CD4-positive, alpha-beta T cell (primary cell): ENCODE results near the gene CIB4. TPM values are rescaled to one million over a fixed set of nuclear protein-coding genes. Genes with fewer than 3 reads are reported as not detected.

Experiments
- ATAC-seq: fragments of 200-7000 bp; cut with Tn5 transposase; one replicate; pipeline ENCODE4 v1.10.0; 2022; ENCODE audit warnings: mild to moderate bottlenecking; ENCODE audit not compliant: poor library complexity
- CTCF ChIA-PET: fragments of 350-600 bp; sonication (Branson Sonifier 250); formaldehyde crosslinking; loops from one replicate; lab custom pipeline; 2021; ENCODE audit warnings: antibody characterized with exemption, inconsistent platforms; lab: Charles Lee
- POLR2A ChIA-PET: fragments of 350-600 bp; sonication (Branson Sonifier 250); formaldehyde crosslinking; loops from one replicate; lab custom pipeline; 2021; ENCODE audit warnings: antibody characterized with exemption, inconsistent platforms; lab: Charles Lee
- DNase-seq, 14 experiments: peaks; one replicate each; pipeline ENCODE4 v3.0.0-alpha.2; 2013 to 2020; ENCODE audit warnings: mixed read lengths in 2 of 14
- H3K27ac ChIP-seq, 2 donors: one replicate each; pipeline versions ENCODE4 v1.5.1 to v1.7.0; 2013; ENCODE audit warnings: low read length in 2 of 2, low read depth in 1 of 2, mild to moderate bottlenecking in 1 of 2
- H3K27me3 ChIP-seq, 2 experiments: 1 replicate in 1 of 2; 2 replicates in 1 of 2; pipeline versions ENCODE4 v1.6.1 to v1.7.0; 2013; ENCODE audit warnings: low read length in 2 of 2, control low read depth in 1 of 2, mild to moderate bottlenecking in 1 of 2, moderate library complexity in 1 of 2; ENCODE audit not compliant: insufficient read depth in 2 of 2, control insufficient read depth in 1 of 2
- H3K36me3 ChIP-seq: one replicate; pipeline ENCODE4 v1.6.1; 2013; ENCODE audit warnings: low read length, control low read depth; ENCODE audit not compliant: insufficient read depth
- H3K4me1 ChIP-seq: one replicate; pipeline ENCODE4 v1.6.1; 2013; ENCODE audit warnings: low read length, control low read depth; ENCODE audit not compliant: insufficient read depth
- H3K4me3 ChIP-seq: one replicate; pipeline ENCODE4 v1.5.1; 2013; ENCODE audit warnings: mild to moderate bottlenecking, low read length, moderate library complexity
- H3K9me3 ChIP-seq, 2 experiments: 1 replicate in 1 of 2; 2 replicates in 1 of 2; pipeline versions ENCODE4 v1.6.1 to v1.7.0; 2013; ENCODE audit warnings: low read length in 2 of 2, mild to moderate bottlenecking in 2 of 2, control low read depth in 1 of 2, moderate library complexity in 1 of 2; ENCODE audit not compliant: control insufficient read depth in 1 of 2, insufficient read depth in 1 of 2
- H3K27ac Mint-ChIP-seq: one replicate; pipeline ENCODE4 v1.8.0; 2020; ENCODE audit warnings: mixed read lengths
- H3K27me3 Mint-ChIP-seq: one replicate; pipeline ENCODE4 v1.8.0; 2021; ENCODE audit warnings: mixed read lengths
- H3K36me3 Mint-ChIP-seq: one replicate; pipeline ENCODE4 v1.8.0; 2021; ENCODE audit warnings: low read depth, mixed read lengths
- H3K4me1 Mint-ChIP-seq: one replicate; pipeline ENCODE4 v1.8.0; 2021; ENCODE audit warnings: low read depth, mixed read lengths
- H3K4me3 Mint-ChIP-seq: one replicate; pipeline ENCODE4 v1.8.0; 2020; ENCODE audit warnings: mild to moderate bottlenecking, mixed read lengths
- H3K9me3 Mint-ChIP-seq: one replicate; pipeline ENCODE4 v1.8.0; 2020; ENCODE audit warnings: mixed read lengths
- intact Hi-C, 2 experiments: fragments of 100-400 bp; cut with DNase I in 1 of 2; cut with micrococcal nuclease in 1 of 2; formaldehyde crosslinking; loops; one replicate each; pipeline versions ENCODE4 v1.15.1 to v1.9.0; 2023 to 2025; cut with DNase I, micrococcal nuclease
- polyA plus RNA-seq, 2 donors: library from polyadenylated mRNA; unstranded; fragments of 120-200 nt; gene quantifications; one replicate each; pipeline ENCODE4 v1.2.1, GENCODE V29; 2013
- total RNA-seq, 174 experiments: library from RNA in 2 of 174; stranded (reverse) in 2 of 174; gene quantifications; one replicate each; pipeline ENCODE4 v1.2.3 and lab custom pipeline; 2021 to 2026
- TF ChIP-seq, protein P1 (sequence below): fragments of 200-600 bp; IDR thresholded peaks from one replicate; pipeline ENCODE4 v1.8.0; 2022; ENCODE audit warnings: antibody characterized with exemption, mild to moderate bottlenecking

Gene CIB4
- total RNA-seq (not detected), total RNA-seq (lab: John Stamatoyannopoulos, UW) (0 to 0.28 (median 0) reads per million in 172 experiments)
- not detected for polyA plus RNA-seq (2013, experiment 1 of 2)
- not detected for polyA plus RNA-seq (2013, experiment 2 of 2)

DNA sequence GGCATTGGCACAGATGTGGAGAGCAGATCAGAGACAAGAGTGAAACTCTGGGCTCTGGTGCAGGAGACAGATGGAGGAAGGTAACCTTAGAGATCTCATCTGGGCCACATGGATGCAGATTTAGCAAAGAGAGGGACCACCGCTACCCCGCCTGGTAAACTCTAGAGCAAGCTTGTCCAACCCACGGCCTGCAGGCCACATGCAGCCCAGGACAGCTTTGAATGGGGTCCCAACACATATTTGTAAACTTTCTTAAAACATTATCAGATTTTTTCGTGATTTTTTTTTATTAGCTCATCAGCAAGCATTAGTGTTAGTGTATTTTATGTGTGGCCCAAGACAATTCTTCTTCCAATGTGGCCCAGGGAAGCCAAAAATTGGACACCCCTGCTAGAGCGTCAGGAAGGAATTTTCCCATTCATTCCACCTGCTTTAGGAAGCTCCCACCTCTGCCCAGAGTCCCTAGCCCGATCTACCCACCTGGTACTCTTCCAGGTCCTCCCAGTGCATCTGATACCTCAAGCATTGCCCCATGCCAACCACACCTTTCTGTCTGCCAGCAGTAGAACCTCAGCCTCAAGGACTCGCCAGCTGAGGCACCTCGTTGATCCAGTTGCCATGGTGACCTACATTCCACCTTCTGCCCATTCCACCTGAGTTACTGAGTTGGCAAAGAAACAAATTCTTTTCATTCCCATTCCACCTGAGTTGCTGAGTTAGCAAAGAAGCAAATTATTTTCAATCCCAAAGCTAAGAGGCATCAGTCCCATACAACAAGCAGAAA, at the start of gene CIB4:
CIB4 (minus strand) TSS at position 586 of the 784 bp plus-strand sequence; CDS start at position 534, 52 bp downstream.
- no peaks in the 10 kb centered on the region for H3K4me1 Mint-ChIP-seq
- TF ChIP-seq, protein P1, sequence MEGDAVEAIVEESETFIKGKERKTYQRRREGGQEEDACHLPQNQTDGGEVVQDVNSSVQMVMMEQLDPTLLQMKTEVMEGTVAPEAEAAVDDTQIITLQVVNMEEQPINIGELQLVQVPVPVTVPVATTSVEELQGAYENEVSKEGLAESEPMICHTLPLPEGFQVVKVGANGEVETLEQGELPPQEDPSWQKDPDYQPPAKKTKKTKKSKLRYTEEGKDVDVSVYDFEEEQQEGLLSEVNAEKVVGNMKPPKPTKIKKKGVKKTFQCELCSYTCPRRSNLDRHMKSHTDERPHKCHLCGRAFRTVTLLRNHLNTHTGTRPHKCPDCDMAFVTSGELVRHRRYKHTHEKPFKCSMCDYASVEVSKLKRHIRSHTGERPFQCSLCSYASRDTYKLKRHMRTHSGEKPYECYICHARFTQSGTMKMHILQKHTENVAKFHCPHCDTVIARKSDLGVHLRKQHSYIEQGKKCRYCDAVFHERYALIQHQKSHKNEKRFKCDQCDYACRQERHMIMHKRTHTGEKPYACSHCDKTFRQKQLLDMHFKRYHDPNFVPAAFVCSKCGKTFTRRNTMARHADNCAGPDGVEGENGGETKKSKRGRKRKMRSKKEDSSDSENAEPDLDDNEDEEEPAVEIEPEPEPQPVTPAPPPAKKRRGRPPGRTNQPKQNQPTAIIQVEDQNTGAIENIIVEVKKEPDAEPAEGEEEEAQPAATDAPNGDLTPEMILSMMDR, result no peak
- H3K36me3 ChIP-seq, result no peaks in the 10 kb centered on the region
- H3K9me3 ChIP-seq, result no peaks in the 10 kb centered on the region
- H3K4me3 Mint-ChIP-seq, result no peak within 1 kb of the TSS
- peaks cover 2 to 18% of the 10 kb centered on the region in 2 experiments for H3K27me3 ChIP-seq
- ATAC-seq, result no peak
- H3K27me3 Mint-ChIP-seq, result peaks cover 44% of the 10 kb centered on the region
- intact Hi-C loops, result no loop called here
- no peaks in the 10 kb centered on the region for H3K9me3 Mint-ChIP-seq
- no peaks in the 10 kb centered on the region for H3K36me3 Mint-ChIP-seq
- H3K27ac ChIP-seq, result no peak within 1 kb of the TSS
- DNase-seq, result no peak
- ChIA-PET CTCF (no interaction called here), POLR2A (no interaction called here)
- H3K27ac Mint-ChIP-seq, result no peak within 1 kb of the TSS
- no peak within 1 kb of the TSS for H3K4me3 ChIP-seq
- H3K4me1 ChIP-seq, result no peaks in the 10 kb centered on the region

DNA sequence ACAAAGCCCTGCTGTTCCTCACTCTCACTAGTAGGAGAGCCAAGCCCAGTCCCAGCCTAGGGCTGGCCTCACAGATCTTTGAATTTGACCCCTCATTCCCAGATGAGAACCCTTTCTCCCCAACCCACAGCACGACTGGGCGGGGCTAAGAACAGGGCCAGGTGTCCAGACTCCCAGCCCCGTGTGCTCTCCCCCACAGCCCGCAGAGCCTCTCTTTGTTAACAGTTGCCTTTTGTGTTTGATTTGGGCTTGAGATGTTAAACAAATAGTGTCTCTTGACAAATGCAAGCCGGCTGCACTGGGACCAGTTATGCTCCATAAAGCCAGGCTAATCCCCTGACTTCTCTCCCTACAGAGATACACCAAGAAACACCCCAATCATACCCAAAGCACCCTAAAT, 46.6 kb upstream of the CIB4 start:
- POLR2A ChIA-PET, result no interaction called here

DNA sequence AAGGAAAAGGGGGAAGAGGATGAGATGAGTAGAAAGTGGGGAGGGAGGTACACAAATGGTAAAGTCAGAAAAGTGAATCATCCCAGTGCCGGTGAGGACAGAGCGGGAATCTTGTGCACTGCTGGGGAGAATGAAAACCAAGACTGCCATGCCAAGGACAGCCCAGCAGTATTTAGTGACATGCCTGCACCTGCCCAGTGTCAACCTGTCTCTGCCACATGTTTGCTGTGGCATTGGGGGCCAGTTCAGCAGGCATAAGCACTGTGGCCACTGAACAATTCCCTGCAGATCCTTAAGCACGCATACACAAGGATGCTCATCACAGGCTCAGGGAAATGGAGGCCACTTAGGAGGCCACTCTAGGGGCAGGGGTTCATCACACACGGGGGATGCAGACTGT, 46.2 kb upstream of the CIB4 start:
- Histone ChIP-seq H3K9me3 (peaks cover 0 to 9% of the 10 kb centered on the region in 2 experiments), H3K4me1 (no peaks in the 10 kb centered on the region), H3K36me3 (no peaks in the 10 kb centered on the region), H3K4me3 (no peak overlapping the region), H3K27ac (no peak overlapping the region), H3K27me3 (peaks cover 36 to 39% of the 10 kb centered on the region in 2 experiments)
- DNase-seq, result no peak
- H3K27me3 Mint-ChIP-seq, result peaks cover 81% of the 10 kb centered on the region
- H3K4me1 Mint-ChIP-seq, result no peaks in the 10 kb centered on the region
- intact Hi-C loops, result no loop called here
- TF ChIP-seq, protein P1, result no peak
- no peak overlapping the region for H3K4me3 Mint-ChIP-seq
- POLR2A ChIA-PET, result no interaction called here
- H3K36me3 Mint-ChIP-seq, result no peaks in the 10 kb centered on the region
- H3K9me3 Mint-ChIP-seq, result no peaks in the 10 kb centered on the region
- no peak overlapping the region for H3K27ac Mint-ChIP-seq
- CTCF ChIA-PET, result no interaction called here
- no peak for ATAC-seq

More for the DNA sequence above, 46.6 kb upstream of the CIB4 start:
- H3K9me3 Mint-ChIP-seq, result no peaks in the 10 kb centered on the region
- Histone ChIP-seq H3K4me3 (no peak overlapping the region), H3K27ac (no peak overlapping the region), H3K9me3 (peaks cover 0 to 9% of the 10 kb centered on the region in 2 experiments), H3K4me1 (peaks cover 1% of the 10 kb centered on the region), H3K27me3 (peaks cover 36 to 40% of the 10 kb centered on the region in 2 experiments), H3K36me3 (no peaks in the 10 kb centered on the region)
- TF ChIP-seq, protein P1, result no peak
- CTCF ChIA-PET, result no interaction called here
- H3K27me3 Mint-ChIP-seq, result peaks cover 77% of the 10 kb centered on the region
- ATAC-seq (no peak), DNase-seq (no peak)
- H3K4me3 Mint-ChIP-seq, result no peak overlapping the region
- no peaks in the 10 kb centered on the region for H3K36me3 Mint-ChIP-seq
- H3K4me1 Mint-ChIP-seq, result no peaks in the 10 kb centered on the region
- H3K27ac Mint-ChIP-seq, result no peak overlapping the region
- intact Hi-C loops, result no loop called here
